ENCODE data around the gene MAP4K4.
"Not testable (repeated sequence)": the region's sequence is repeated elsewhere in the genome, so short reads cannot be mapped to it uniquely, and the experiment has no call there.

MAP4K4 gene

DNA sequence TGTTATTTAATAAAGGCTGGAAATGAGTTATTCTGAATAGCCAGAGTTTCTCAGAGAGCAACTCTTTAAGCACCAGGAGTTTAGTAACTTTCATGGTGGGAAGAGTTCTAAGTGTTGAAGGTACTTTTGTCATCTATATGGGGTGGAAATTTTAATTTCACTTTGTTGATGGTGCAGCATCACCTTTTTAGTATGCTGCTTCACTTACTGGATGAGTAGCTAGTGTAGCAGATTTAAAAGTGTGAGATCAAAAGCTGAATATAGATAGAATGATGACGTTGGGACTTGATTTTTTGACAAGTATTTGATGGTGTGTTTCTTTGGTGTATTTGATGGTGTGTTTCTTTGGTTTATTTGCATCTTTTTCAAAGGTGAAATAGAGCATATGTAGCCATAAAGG, 47.3 kb downstream of the MAP4K4 start:
- DNase-seq = no peak

DNA sequence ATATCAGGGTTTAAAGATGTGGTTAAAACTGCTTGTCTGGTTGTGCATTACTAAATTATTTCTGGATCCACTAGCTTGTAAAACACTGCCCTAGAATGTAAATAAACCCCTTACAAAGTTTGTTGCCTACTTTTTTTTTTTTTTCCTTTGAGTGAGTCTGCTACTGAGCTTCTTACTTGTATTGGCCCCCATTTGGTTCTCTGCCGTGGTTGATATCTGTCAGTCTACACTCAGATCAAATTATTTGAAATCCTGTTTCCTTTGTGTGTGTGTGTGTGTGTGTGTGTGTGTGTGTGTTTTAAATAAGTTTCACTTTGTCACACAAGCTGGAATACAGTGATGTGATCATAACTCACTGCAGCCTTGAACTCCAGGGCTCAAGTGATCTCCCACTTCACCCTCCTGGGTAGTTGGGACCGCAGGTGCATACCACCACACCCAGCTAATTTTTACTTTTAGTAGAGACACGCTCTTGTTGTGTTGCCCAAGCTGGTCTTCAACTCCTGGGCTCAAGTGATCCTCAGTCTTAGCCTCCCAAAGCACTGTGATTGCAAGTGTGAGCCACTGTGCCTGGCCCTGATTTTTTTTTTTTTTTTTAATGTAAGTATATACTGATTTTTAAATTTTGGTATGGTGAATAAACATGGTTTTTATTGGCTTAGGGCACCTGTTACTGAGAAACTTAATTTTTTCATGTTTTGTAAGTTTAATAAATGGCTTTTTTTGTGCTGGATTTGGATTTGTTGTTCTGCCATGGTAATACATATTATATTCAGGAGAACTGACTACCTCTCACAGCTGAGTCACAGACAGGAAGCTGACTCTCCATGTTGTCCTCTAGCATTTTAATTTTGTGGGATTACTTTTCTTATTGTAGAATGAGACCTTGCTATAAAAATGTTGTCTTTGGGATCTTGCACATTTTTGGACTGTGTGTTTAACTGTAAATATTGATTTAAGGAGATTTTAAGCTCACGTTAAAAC, 48.5 kb downstream of the MAP4K4 start:
- no peak for DNase-seq

DNA sequence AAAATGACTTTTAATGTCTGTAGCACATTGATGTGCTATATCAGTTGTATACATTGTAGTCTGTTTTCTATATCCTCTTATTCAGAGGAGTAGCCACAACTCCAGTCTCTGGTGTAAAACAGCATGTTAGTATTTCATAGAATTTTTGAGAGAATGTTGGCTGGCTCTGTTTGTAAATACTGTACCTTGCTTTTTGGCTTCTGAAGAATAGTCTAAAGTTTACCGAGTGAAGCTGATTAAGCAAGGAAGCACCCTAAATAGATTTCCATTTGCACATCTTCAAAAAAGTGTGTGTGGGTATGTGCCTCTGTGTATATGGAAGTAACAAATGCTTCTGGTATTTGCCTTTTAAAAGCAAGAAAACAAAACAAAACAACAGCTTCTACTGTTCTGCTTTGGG, 50.5 kb downstream of the MAP4K4 start:
- no peak for DNase-seq

DNA sequence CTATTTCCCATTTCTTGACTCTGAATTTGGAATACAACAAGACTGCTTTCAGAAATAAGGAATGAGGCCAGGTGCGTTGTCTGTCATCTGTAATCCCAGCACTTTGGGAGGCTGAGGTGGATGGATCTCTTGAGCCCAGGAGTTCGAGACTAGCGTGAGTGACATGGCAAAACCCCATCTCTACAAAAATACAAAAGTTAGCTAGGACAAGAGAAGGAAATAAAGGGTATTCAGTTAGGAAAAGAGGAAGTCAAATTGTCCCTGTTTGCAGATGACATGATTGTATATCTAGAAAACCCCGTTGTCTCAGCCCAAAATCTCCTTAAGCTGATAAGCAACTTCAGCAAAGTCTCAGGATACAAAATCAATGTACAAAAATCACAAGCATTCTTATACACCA, 51.0 kb downstream of the MAP4K4 start:
- not testable (repeated sequence) for DNase-seq

DNA sequence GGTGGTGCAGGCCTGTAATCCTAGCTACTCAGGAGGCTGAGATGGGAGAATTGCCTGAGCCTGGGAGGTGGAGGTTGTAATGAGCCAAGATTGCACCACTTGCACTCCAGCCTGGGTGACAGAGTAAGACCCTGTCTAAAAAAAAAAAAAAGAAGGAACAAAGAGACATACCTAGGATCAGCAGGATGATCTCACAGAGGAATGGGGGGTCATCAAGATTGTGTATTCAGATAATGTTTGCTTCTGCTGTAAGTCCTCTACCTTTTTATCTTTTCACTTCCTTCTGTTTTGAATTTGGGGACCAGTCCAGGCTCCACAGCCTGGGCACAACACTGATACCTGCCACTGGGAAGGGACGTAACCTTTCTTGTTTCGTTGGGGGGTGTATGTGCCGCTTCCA, 53.2 kb downstream of the MAP4K4 start:
- no peak for DNase-seq

DNA sequence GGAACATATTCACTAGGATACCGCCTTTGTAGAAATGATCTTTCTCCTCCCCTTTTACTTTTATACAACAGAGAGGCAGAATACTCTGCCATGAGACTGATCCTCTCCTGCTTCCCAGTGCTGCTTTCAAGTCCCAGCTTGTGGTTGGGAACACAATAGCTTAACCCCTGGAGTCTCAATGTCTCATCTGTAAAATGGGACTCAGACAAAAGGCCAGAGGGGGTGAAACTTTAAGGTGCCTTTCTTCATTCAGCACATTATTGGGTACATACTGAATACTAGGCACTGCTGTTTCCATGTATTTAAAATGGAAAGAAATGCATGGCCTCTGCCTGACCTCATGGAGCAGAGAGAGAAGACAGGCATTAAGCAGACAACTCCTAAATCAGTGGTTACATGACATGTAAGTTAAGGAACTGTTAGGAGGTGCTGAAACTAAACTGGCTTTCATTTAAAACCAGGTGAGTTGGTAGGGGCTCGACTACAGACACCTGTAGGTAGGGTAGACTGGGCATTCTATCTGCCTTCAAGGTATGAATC, 53.8 kb downstream of the MAP4K4 start:
- DNase-seq = no peak

DNA sequence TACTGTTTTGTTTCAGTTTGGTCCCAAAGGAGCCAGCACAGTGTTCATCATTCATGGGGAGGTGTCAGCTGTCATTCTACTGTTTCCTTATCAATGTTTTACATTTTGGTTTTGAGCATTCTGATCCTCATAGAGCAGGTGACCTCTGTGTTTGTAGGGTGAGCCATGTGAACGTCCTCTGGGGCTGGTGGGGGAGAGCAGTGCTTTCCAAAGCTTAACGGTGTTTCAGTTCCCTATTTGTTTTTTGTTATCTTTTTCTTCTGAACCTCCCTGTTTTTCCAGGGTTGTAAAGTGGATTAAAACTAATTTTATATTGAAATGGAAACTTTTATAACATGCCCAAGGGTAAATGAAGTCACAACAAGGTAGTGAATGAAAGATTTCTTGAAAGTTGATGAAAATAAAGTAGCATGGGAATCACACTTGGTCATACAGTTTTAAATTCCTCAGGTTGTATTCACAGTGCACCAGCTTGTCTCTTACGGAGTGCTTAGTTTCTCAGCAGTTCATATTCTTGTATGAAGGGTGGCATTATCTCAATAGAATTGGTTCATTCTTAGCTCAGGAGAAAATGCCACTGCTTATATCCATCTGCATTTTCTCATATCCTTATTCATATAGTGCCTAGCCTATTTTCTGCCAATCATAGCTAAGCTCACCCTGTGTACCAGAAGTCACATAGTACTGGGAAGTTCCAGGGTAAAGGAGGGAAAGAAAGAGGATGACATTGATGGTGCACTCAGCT, 54.5 kb downstream of the MAP4K4 start:
- no peak for DNase-seq

DNA sequence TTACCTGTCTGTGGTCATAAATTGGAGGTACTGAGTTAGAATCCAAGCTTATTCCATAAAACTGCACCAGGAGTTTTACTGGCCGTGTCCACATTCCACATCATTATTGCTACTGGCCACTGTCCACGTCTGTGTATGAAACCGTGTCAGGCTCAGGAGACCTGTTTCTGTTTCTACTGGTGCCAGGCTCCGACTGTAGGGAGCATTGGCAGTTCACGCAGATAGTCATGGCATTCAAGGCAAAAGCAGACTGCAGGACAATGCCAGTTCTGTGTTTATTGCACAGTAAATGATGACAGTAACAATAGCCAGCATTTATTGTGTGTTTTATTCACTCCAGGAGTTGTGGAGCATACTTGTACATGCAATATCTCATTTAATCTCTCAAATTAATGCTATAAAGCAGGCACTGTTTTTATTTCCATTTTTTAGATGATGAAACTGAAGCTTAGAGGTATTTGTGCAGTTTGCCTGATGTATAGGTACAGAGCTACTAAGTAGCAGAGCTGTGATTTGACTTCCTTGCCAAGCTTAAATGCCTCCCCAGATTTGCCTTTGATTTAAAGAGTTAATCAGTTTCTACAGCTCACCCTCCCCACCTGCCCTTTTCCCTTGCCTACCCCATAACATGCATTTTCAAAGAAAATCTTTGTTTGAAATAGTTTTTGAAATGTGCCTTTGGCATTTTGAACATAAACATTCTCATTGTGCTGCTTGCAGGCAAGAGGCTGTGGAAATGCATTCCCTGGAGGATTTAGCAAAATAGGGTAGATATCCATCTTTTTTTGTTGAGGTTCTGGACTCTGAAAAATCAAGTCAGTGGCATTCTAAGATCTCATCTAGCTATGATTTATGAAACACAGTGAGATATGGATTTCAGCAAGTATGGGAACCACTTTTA, 55.5 kb downstream of the MAP4K4 start:
- DNase-seq = no peak

DNA sequence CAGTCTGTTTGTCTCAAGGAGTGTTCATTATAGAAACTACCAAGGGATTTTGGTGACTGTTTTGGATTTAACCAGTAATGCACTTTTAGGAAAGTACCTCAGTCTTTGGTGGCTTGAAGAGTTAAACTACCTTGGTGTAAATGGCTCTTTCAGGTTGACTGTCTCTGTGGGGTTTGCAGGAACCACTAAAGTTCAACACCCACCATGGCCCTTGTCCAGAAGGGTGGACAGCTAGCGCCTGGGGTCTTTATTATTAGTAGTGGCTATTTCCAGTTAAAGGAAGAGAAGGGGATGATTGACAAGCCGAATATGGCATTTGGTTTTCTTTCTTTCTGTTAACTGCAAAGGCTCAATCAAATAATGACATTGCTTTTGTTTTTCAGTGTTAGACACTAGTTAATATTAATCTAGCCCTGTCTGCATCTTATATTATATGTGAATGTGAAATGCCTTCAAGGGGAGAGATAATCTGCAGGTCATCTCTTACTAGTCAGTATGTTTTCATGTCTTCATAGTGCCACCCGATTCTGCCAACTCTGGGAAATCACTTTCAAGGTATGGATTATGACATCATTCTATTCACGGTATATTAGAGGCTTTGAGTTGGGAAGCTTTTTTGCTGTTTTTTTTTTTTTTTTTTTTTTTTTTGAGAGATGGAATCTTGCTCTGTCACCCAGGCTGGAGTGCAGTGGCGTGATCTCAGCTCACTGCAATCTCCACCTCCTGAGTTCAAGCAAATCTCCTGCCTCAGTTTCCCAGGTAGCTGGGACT, 56.4 kb downstream of the MAP4K4 start:
- DNase-seq = no peak

DNA sequence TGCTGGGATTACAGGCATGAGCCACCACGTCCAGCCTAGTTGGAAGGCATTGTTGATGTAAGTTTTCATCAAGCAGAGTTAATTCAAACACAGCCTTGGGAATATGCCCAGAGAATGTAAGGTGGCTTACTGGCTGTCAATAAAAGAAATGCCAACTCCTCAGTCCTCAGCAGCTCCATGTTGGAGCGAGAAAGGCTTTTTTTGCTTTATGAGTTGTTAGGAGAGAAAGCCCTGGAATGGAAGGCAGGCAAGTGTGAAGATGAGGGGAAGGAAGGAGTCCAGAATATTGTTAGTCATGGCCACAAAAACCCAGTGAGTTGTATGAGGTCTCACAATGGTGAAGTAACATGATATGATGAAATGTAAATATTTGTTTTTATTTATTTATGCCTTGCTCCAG, 57.1 kb downstream of the MAP4K4 start:
- no peak for DNase-seq

DNA sequence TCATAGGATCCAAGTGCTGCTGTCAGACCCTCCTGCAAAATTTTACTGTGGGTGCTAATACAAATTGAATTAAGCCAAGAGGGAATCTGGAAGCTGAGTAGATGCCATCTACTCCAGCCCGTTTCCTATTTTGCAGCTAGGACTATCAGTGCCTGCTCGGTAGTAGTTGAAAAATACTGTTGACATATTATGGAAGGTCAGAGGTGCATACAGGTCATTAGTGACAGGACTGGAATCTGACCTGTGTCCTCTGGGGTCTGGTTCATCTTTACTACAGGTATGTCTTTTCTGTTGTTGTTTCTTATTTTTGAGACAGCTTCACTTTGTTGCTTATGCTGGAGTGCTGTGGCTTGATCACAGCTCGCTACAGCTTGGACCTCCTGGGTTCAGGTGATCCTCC, 58.8 kb downstream of the MAP4K4 start:
- DNase-seq = no peak

DNA sequence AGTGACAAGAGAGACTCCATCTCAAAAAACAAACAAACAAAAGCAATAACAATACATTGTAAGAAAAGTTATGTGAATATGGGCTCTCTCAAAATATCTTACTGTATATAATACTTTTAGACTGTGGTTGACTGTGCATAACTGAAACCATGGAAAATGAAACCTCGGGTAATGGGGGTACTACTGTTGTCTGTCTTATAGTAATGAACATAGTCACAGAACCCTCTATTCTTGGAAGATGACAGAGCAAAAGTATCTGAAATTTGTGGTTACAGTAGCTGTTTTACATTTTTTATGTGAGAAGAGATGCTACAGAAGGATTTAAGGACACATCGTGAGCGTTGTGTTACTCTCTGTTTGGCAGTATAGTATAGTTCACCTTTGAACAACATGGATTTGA, 60.5 kb downstream of the MAP4K4 start:
- no peak for DNase-seq

DNA sequence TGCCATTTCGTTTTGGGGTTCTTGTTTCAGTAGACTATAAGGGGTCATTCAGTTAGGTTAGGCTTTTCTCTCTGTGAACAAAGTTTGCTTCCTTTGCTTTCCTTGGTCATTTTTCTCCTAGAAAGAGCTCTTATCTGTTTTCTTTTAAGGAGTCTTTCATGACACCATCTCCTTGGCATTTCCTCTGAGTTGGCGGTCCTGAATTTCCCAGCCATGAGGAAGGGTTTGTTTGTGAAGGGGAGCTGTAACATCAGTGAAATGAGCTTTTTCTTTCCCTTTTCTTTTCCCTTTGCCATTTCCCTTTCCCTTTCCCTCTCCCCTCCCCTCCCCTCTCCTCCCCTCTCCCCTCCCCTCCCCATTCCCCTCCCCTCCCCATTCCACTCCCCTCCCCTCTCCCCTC, 61.7 kb downstream of the MAP4K4 start:
- DNase-seq = no peak

DNA sequence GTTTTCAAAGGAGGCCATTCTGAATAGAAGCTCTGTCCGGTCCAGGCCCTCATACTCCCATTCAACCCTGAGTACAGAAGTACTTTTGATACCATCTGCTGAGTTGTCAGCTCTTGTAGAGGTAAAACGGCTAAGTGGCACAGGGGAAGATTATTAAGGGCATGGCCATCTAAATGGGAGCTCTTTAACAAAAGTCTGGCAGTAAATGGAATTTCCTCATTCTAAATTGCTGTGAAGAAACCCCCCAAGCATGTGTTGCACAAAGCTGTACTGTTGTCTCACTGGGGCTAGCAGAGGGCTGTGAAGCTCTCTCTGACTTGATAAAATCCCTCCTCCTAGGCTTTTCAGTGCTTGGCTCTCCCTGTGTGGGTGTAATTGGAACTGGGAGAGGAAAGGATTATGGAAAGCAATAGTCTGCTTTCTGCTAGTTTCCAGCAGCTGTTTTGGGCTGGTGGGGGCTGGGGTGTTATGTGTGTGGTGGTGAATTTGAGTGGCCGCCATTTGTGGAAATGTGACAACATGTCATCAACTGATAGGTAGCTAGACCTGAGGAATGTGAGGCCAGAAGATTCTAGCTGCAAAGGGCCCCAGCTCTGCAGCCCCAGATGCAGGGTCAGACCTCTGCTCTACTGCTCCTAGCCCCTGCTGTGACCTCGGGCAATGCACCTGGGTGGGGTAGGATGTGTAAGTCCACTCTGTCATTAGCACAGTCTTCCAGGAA, 65.1 kb downstream of the MAP4K4 start:
- no peak for DNase-seq

DNA sequence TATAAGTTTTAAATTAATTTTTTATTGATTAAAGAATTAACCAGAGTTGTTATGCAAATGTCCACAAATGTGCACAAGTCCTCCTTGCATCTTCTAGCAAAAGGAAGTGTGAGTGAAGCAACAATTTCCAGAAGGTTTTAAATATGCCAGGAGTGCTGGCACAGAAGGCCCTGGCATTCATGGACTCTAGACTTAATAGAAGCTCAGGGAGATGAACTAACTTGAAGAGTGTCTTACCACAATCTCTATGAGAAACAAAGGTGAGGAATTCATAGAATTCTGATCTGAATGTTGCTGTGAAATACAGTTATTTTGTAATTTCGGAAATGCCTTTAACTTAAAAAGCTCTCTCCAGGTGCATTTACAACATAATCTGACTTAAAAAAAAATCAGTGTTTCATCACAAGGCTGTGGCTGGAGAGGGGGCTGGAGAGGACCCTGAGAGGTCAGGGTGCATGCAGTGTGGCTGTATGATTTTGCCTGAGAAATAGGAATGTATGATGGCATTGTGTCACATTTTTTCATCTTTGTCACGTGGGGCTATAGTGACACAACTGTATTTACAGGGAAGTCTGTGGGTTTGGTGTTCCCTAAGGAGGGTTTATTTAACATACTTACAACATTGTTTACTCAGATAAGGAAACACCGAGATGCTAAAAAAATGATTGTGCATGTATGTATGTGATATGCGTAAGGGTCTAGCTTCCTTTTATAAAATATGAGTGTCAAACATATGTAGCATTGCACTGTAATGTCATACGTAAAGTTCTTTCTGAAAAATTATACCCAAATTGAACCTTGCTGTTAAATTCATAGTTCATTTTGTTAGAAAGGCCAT, 66.2 kb downstream of the MAP4K4 start:
- DNase-seq = no peak

DNA sequence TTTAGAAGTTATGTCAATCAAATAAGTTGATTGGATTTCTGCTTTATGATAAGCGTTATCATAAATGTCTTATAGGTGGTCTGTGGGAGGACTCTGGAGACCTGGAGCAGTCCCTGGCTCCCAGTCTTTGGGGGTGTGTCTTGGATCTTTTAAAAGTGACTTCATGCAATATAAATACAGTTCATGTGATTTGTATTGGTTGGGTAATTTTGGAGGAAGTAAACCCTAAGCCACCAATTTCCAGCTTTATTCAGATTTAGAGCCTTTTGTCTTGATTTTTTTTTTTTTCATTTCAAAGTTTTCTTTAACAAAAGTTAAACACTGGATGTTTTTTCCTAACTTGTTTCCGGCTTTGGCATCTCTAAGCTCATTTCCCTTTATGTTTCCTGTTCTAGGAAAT, 68.8 kb downstream of the MAP4K4 start:
- DNase-seq = no peak

DNA sequence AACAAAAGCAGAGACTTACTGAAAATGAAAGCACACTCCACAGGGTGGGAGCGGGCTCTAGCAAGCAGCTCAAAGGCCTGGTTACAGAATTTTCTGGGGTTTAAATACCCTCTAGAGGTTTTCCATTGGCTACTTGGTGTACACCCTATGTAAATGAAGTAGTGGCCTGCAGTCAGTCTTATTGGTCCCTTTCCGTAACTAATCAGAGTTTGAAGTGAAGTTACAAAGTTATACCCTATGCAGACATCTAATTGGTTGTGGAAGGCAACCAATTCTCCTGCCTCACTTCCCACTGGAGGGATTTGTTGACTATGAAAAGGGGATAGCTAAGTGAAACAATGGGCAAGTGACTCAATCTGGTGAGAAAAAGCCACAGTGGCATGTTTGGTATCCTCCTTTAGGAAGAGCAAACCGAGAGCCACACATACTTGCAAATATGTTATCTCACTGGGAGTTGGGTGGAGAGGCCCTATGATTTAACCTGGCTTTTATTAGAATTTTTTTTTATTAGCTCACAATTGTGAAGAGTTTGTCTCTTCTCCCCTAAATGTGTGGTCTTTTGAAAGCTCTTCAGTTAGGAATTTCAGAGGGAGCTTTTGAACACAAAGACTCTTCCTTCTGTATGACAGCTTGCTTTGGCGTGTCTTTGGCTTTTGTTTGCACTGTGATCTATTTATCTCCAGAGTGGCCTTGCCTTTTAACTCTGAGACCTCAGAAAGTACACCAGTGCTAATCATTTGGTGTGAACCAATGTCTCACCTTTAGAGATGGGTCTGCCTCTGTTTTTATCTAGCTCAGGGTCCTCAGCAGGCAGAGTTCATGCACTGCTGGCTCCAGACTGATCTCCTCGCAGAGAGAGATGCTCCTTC, 69.6 kb downstream of the MAP4K4 start:
- no peak for DNase-seq

DNA sequence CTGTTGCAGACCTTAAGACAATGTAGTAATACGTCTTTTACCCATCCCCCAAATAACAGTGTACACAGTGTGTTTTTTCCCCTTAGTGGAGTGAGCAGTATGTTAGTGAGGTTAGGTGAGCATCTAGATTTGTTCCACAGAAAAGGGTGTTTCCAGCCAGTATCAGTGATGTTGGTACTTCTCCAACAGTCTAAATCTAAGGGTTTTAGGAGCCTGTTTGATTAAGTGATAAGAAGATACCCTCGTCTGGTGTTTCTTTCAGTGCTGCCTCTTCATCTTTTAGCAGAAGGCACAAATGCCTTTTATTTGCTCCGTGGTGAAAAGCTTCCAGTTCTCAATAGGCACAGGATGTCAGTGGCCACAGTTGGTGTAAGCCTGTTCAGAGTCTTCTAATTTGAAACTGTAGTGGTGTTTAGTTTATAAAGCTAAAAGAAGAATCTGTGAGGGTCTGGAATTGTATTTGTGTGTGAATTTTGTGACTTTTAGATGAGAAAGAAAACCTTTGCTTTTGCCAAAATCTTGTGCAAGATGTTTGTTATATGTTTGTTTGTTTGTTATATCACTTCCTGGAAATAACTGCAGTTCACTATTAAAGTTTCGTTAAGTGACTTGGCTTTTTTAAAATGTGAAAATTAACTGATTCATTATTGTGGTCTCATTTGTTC, 71.2 kb downstream of the MAP4K4 start:
- no peak for DNase-seq

DNA sequence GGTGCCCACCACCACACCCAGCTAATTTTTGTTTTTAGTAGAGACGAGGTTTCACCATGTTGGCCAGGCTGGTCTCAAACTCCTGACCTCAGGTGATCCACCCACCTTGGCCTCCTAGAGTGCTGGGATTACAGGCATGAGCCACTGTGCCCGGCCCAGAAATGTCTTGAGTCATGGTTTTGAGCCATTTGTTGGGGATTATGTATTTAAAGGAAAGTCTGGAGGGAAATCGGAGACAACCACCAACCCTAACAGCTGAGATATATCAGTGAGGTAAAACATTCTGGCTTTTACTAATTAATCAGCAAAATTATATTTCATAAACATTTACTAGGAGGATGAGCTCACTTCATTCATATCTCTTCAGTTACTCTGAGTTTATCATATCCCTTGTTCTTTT, 72.2 kb downstream of the MAP4K4 start:
- DNase-seq = not testable (repeated sequence)
